H1 (cell line): ENCODE measurements around the gene TAS2R39.

Experiments used
- CHD1 ChIP-seq: IDR thresholded peaks from 2 replicates; pipeline ENCODE4 v1.6.1; 2012; ENCODE audit warnings: low read depth, low read length, improper control_type of control experiment
- CTCF ChIP-seq, 3 experiments: IDR thresholded peaks; 1 replicate in 2 of 3; 2 replicates in 1 of 3; pipeline versions ENCODE4 v1.5.1 to v1.6.1; 2011; ENCODE audit warnings: low read length in 3 of 3, mild to moderate bottlenecking in 3 of 3, inconsistent platforms in 2 of 3, low read depth in 1 of 3, moderate library complexity in 1 of 3; ENCODE audit not compliant: insufficient read depth in 1 of 3; ENCODE audit errors: control extremely low read depth in 1 of 3
- EZH2 ChIP-seq: fragments of 200-600 bp; sonication (generic); IDR thresholded peaks from 2 replicates; pipeline ENCODE4 v1.7.1; 2012; ENCODE audit warnings: low read depth, mild to moderate bottlenecking, moderate library complexity, low read length, inconsistent platforms; ENCODE audit not compliant: severe bottlenecking
- JUN ChIP-seq: IDR thresholded peaks from 2 replicates; pipeline ENCODE4 v1.6.1; 2011; ENCODE audit warnings: low read depth, mild to moderate bottlenecking, improper control_type of control experiment, low read length
- MAFK ChIP-seq: IDR thresholded peaks from 2 replicates; pipeline ENCODE4 v1.6.1; 2012; ENCODE audit warnings: low read depth, mild to moderate bottlenecking, improper control_type of control experiment, low read length
- MAX ChIP-seq: IDR thresholded peaks from 2 replicates; pipeline ENCODE4 v1.6.1; 2012; ENCODE audit warnings: inconsistent platforms
- SP2 ChIP-seq: IDR thresholded peaks from 2 replicates; pipeline ENCODE4 v1.6.1; 2012; ENCODE audit warnings: mild to moderate bottlenecking, low read length, inconsistent platforms
- SRF ChIP-seq: IDR thresholded peaks from 2 replicates; pipeline ENCODE4 v1.6.1; 2011; ENCODE audit warnings: mild to moderate bottlenecking, low read depth, low read length, moderate library complexity
- TAF7 ChIP-seq: optimal IDR thresholded peaks from 2 replicates; pipeline ENCODE3; 2011; ENCODE audit warnings: low read depth, mild to moderate bottlenecking, inconsistent platforms, low read length, moderate library complexity, borderline replicate concordance
- YY1 ChIP-seq: IDR thresholded peaks from 2 replicates; pipeline ENCODE4 v1.6.1; 2011; ENCODE audit warnings: low read depth, mild to moderate bottlenecking, low read length
- TF ChIP-seq, protein P1 (sequence below): IDR thresholded peaks from 2 replicates; pipeline ENCODE4 v1.6.1; 2011; ENCODE audit warnings: low read length, improper control_type of control experiment

DNA sequence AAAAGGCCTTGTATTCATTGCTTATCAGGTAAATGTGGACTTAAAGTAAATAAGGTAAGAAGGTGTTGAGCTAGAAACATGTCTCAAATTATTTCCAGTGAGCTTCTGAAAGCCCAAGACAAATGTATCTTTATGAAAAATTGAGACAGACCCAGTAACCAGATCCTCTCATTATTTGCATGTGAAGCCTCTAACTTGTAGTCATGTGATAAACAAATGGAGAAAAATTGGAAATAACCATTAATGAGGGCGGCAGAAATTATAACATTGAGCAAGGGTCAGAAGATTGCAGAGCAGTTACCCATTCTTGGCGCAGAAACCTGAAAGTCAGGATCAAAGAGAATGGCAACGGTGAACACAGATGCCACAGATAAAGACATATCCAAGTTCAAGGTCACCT, 38.5 kb downstream of the TAS2R39 start, which contains the start of gene TAS2R40:
- TF ChIP-seq YY1 (no peak), SP2 (no peak), MAX (no peak), CHD1 (no peak), SRF (no peak), JUN (no peak), CTCF (IDR thresholded peaks at IDR 0.05; ENCODE audit: control extremely low read depth in 1 of 3, insufficient read depth in 1 of 3, low read depth in 1 of 3, low read length in 3 of 3) (no peak), MAFK (no peak), TAF7 (no peak), EZH2 (no peak)
- TF ChIP-seq, protein P1, sequence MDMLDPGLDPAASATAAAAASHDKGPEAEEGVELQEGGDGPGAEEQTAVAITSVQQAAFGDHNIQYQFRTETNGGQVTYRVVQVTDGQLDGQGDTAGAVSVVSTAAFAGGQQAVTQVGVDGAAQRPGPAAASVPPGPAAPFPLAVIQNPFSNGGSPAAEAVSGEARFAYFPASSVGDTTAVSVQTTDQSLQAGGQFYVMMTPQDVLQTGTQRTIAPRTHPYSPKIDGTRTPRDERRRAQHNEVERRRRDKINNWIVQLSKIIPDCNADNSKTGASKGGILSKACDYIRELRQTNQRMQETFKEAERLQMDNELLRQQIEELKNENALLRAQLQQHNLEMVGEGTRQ, result no peak
